K562 (cell line): ENCODE data around the gene TMTC2.

Experiments used
- IRF1 ChIP-seq: sonication (generic); formaldehyde crosslinking; IDR thresholded peaks from 2 replicates; pipeline ENCODE4 v1.8.0; 2022; ENCODE audit warnings: missing genetic modification reagents, mild to moderate bottlenecking, borderline replicate concordance
- ZNF311 ChIP-seq: fragments of 250-450 bp; sonication (Bioruptor Pico); IDR thresholded peaks from 2 replicates; pipeline ENCODE4 v1.4.0; 2020; ENCODE audit warnings: mild to moderate bottlenecking, moderate library complexity
- ZNF644 ChIP-seq: fragments of 200-800 bp; sonication (Bioruptor generic); IDR thresholded peaks from 2 replicates; pipeline ENCODE4 v1.6.1; 2016; ENCODE audit warnings: low read depth, missing genetic modification characterization, missing compliant biosample characterization
- TF ChIP-seq, protein P1 (sequence below): fragments of 250-450 bp; sonication (Bioruptor Pico); IDR thresholded peaks from 2 replicates; pipeline ENCODE4 v1.8.0; 2022; ENCODE audit warnings: moderate library complexity, mild to moderate bottlenecking, inconsistent platforms

GRCh38 chr12:82835217-82835616 lies 148.5 kb downstream of the TMTC2 start:
- TF ChIP-seq ZNF311 (CRISPR knock-in tag) (no peak), ZNF644 (no peak), IRF1 (no peak)
- TF ChIP-seq, protein P1, sequence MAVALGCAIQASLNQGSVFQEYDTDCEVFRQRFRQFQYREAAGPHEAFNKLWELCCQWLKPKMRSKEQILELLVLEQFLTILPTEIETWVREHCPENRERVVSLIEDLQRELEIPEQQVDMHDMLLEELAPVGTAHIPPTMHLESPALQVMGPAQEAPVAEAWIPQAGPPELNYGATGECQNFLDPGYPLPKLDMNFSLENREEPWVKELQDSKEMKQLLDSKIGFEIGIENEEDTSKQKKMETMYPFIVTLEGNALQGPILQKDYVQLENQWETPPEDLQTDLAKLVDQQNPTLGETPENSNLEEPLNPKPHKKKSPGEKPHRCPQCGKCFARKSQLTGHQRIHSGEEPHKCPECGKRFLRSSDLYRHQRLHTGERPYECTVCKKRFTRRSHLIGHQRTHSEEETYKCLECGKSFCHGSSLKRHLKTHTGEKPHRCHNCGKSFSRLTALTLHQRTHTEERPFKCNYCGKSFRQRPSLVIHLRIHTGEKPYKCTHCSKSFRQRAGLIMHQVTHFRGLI (CRISPR knock-in tag), result no peak
